ENCODE data around the gene SLC13A5.

DNA sequence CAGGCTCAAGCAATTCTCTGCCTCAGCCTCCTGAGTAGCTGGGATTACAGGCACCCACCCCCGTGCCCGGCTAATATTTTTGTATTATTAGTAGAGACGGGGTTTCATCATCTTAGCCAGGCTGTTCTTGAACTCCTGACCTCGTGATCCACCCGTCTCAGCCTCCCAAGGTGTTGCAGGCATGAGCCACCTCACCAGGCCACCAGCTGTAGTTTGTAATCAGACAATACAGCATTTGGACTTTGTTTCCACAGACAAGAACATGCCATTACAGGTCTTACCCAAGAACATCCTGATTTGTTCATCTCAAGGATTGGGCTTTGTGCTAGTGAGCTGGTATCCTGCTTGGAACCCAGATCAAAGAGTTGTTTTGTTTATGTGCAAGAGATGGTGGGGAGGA lies 31.5 kb downstream of the SLC13A5 start:
- TF ChIP-seq ZNF274 (IDR thresholded peaks at IDR 0.05; ENCODE audit: low read depth, low read length): no peak
- TF ChIP-seq YY1 (IDR thresholded peaks at IDR 0.05; ENCODE audit: insufficient read depth, insufficient read length): no peak
- no peak for TF ChIP-seq SUZ12 (IDR thresholded peaks at IDR 0.05; ENCODE audit: extremely low read depth, insufficient read depth, insufficient read length)

Measured in NT2/D1 (cell line).